SU-DHL-6 (cell line): ENCODE measurements around the gene MARCKSL1.

ENCODE experiments used
- CTCF ChIP-seq: fragments of 200-600 bp; sonication (generic); IDR thresholded peaks from one replicate; pipeline ENCODE4 v1.5.1; 2017; ENCODE audit warnings: antibody characterized with exemption, mild to moderate bottlenecking, low read length, moderate library complexity; ENCODE audit not compliant: insufficient read depth, poor library complexity, severe bottlenecking
- EZH2phosphoT487 ChIP-seq: fragments of 200-600 bp; sonication (generic), shearing (Covaris generic); conservative IDR thresholded peaks from 2 replicates; pipeline ENCODE4 v1.6.1; 2018; ENCODE audit warnings: mild to moderate bottlenecking, antibody characterized with exemption, low read length, moderate library complexity, mixed read lengths

- TF ChIP-seq CTCF (no peak), EZH2phosphoT487 (no peak)
Measured at GRCh38 chr1:32305310-32305709, 30.7 kb downstream of the MARCKSL1 start.
